ENCODE results near the gene MPG.

GRCh38 chr16:67183-67791, 10.7 kb upstream of the MPG start:
- TF ChIP-seq CTCF (IDR thresholded peaks at IDR 0.05) (no peak), EP300 (IDR thresholded peaks at IDR 0.05) (no peak)

Data from esophagus muscularis mucosa (tissue), 3 donors.